Loucy (cell line): ENCODE results near the gene MMP20.

ENCODE experiments used
- H2AFZ ChIP-seq: fragments of 200-600 bp; sonication (generic); 2 replicates; pipeline ENCODE4 v1.6.0; 2016; ENCODE audit warnings: antibody characterized with exemption, mild to moderate bottlenecking, low read length, moderate library complexity
- H3F3A ChIP-seq: fragments of 200-600 bp; 2 replicates; pipeline ENCODE4 v1.6.0; 2016; ENCODE audit warnings: antibody characterized with exemption, low read depth, mild to moderate bottlenecking
- H3K27me3 ChIP-seq: fragments of 200-600 bp; sonication (generic); 2 replicates; pipeline ENCODE4 v1.6.1; 2014; ENCODE audit warnings: low read length, mild to moderate bottlenecking; ENCODE audit not compliant: insufficient read depth, poor library complexity, severe bottlenecking
- H3K36me3 ChIP-seq: fragments of 200-600 bp; sonication (generic); 2 replicates; pipeline ENCODE4 v1.6.1; 2016; ENCODE audit warnings: low read length; ENCODE audit not compliant: insufficient read depth
- H3K4me1 ChIP-seq: fragments of 200-600 bp; sonication (generic); 2 replicates; pipeline ENCODE4 v1.5.1; 2014; ENCODE audit warnings: low read length, mild to moderate bottlenecking; ENCODE audit not compliant: insufficient read depth, poor library complexity, severe bottlenecking
- H3K4me2 ChIP-seq: fragments of 200-600 bp; sonication (generic); 2 replicates; pipeline ENCODE4 v1.6.0; 2014; ENCODE audit warnings: antibody characterized with exemption, low read length, low read depth, mild to moderate bottlenecking; ENCODE audit not compliant: poor library complexity, severe bottlenecking
- H3K4me3 ChIP-seq: fragments of 200-600 bp; sonication (generic); 2 replicates; pipeline ENCODE4 v1.5.1; 2014; ENCODE audit warnings: low read length, mild to moderate bottlenecking, mixed read lengths; ENCODE audit not compliant: poor library complexity, severe bottlenecking
- H3K79me2 ChIP-seq: fragments of 200-600 bp; sonication (generic); 2 replicates; pipeline ENCODE4 v1.6.1; 2014; ENCODE audit warnings: low read length; ENCODE audit not compliant: insufficient read depth
- H3K9ac ChIP-seq: fragments of 200-600 bp; sonication (generic); 2 replicates; pipeline ENCODE4 v1.6.0; 2014; ENCODE audit warnings: mild to moderate bottlenecking, low read depth, low read length, moderate library complexity; ENCODE audit not compliant: poor library complexity, severe bottlenecking
- H3K9me2 ChIP-seq: fragments of 200-600 bp; sonication (generic); replicated peaks from 2 replicates; pipeline ENCODE4 v1.6.1; 2016; ENCODE audit warnings: low read depth, low read length, mixed read lengths
- H3K9me3 ChIP-seq: fragments of 200-600 bp; sonication (generic); 2 replicates; pipeline ENCODE4 v1.6.1; 2014; ENCODE audit warnings: mild to moderate bottlenecking, antibody characterized with exemption, low read length, low read depth; ENCODE audit not compliant: insufficient read depth
- H4K20me1 ChIP-seq: fragments of 200-600 bp; sonication (generic); 2 replicates; pipeline ENCODE4 v1.6.0; 2014; ENCODE audit warnings: antibody characterized with exemption, low read length, mild to moderate bottlenecking; ENCODE audit not compliant: insufficient read depth, poor library complexity, severe bottlenecking
- CTCF ChIP-seq: fragments of 200-600 bp; sonication (generic); conservative IDR thresholded peaks from 2 replicates; pipeline ENCODE4 v1.5.1; 2014; ENCODE audit warnings: mild to moderate bottlenecking, antibody characterized with exemption, low read length
- EZH2phosphoT487 ChIP-seq: fragments of 200-600 bp; IDR thresholded peaks from 2 replicates; pipeline ENCODE4 v1.6.1; 2018; ENCODE audit warnings: antibody characterized with exemption, mild to moderate bottlenecking, moderate library complexity, borderline replicate concordance

The MMP20 gene

GRCh38 chr11:102527041-102527440 is 98.1 kb downstream of the MMP20 start:
- no peaks in the 10 kb centered on the region for H3K27me3 ChIP-seq
- no peak overlapping the region for H3K4me2 ChIP-seq
- no peaks in the 10 kb centered on the region for H3F3A ChIP-seq
- peaks cover 37% of the 10 kb centered on the region for H3K4me1 ChIP-seq
- H3K79me2 ChIP-seq = no peaks in the 10 kb centered on the region
- no peaks in the 10 kb centered on the region for H3K36me3 ChIP-seq
- TF ChIP-seq EZH2phosphoT487 = no peak
- no peak for TF ChIP-seq CTCF
- H4K20me1 ChIP-seq = no peaks in the 10 kb centered on the region
- no peak overlapping the region for H3K9ac ChIP-seq
- H3K9me3 ChIP-seq = no peaks in the 10 kb centered on the region
- no peaks in the 10 kb centered on the region for H3K9me2 ChIP-seq
- H3K4me3 ChIP-seq = no peak overlapping the region
- no peak overlapping the region for H2AFZ ChIP-seq
